ENCODE data around the gene THAP5. TPM values are rescaled to one million over a fixed set of nuclear protein-coding genes. Genes with fewer than 3 reads are reported as not detected.

THAP5 gene
- total RNA-seq, 1 experiment from 2014 or later = 11.8 TPM

GRCh38 chr7:108589199-108589598, 19.7 kb upstream of the THAP5 start:
- H3K9me3 ChIP-seq (ENCODE audit: low read length) = no peaks in the 10 kb centered on the region
- intact Hi-C loops (cut with micrococcal nuclease) = no loop called here
- H3K9ac ChIP-seq (ENCODE audit: low read length) = no peak overlapping the region
- H3K4me2 ChIP-seq (ENCODE audit: low read length) = no peak overlapping the region
- no peaks in the 10 kb centered on the region for H3K36me3 ChIP-seq (ENCODE audit: low read depth, low read length)
- BruUV-seq (replicated peaks) = no TSS peak
- H3K4me1 ChIP-seq (ENCODE audit: insufficient read depth, low read length) = peaks cover 3% of the 10 kb centered on the region; the same call in 1 of the 2 replicates
- ATAC-seq = no peak
- no peaks in the 10 kb centered on the region for H3K79me2 ChIP-seq (ENCODE audit: low read length)
- no peaks in the 10 kb centered on the region for H3F3A ChIP-seq (ENCODE audit: low read length, unreplicated experiment)
- no peak overlapping the region for H3K4me3 ChIP-seq (ENCODE audit: low read length)
- no peaks in the 10 kb centered on the region for H4K20me1 ChIP-seq (ENCODE audit: low read length)
- H3K27ac ChIP-seq (ENCODE audit: low read length) = no peak overlapping the region
- TF ChIP-seq EZH2phosphoT487 (IDR thresholded peaks at IDR 0.05; ENCODE audit: borderline replicate concordance, low read length) (no peak), EZH2 (IDR thresholded peaks at IDR 0.05; ENCODE audit: low read length, unreplicated experiment) (no peak)
- TF ChIP-seq, protein P1, sequence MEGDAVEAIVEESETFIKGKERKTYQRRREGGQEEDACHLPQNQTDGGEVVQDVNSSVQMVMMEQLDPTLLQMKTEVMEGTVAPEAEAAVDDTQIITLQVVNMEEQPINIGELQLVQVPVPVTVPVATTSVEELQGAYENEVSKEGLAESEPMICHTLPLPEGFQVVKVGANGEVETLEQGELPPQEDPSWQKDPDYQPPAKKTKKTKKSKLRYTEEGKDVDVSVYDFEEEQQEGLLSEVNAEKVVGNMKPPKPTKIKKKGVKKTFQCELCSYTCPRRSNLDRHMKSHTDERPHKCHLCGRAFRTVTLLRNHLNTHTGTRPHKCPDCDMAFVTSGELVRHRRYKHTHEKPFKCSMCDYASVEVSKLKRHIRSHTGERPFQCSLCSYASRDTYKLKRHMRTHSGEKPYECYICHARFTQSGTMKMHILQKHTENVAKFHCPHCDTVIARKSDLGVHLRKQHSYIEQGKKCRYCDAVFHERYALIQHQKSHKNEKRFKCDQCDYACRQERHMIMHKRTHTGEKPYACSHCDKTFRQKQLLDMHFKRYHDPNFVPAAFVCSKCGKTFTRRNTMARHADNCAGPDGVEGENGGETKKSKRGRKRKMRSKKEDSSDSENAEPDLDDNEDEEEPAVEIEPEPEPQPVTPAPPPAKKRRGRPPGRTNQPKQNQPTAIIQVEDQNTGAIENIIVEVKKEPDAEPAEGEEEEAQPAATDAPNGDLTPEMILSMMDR (conservative IDR thresholded peaks at IDR 0.05; ENCODE audit: low read depth, low read length) = no peak
- CTCF ChIA-PET = no interaction called here
- H3K9me2 ChIP-seq (replicated peaks; ENCODE audit: low read length) = no peaks in the 10 kb centered on the region
- H2AFZ ChIP-seq (ENCODE audit: low read length) = no peak overlapping the region
- POLR2A ChIA-PET (ENCODE audit: unreplicated experiment) = no interaction called here
- no peaks in the 10 kb centered on the region for H3K27me3 ChIP-seq (ENCODE audit: low read length)
- no peak for DNase-seq

DNA sequence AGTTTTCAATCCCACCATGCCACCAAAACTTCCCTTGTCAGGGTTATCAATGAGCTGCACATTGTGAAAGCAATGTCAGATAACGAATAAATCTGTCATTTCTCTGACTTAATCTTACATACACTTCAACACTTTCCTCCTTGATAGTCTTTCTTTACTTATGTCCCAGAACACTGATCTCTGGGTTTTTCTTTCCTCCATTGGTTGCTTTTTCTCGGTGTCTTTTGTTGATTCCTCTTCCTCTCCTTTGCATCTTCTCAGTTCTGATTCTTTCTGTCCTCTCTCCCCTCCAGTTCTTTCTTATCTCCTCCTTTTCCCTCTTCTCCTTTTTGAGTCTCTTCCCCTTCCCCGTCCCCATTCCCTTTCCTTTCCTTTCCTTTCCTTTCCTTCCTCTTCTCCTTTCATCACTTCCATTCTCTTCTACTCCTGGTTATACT, 16.8 kb upstream of the THAP5 start:
- CTCF ChIA-PET = no interaction called here
- intact Hi-C loops (cut with micrococcal nuclease) = no loop called here

GRCh38 chr7:108585843-108586242, 16.3 kb upstream of the THAP5 start:
- no peak for DNase-seq
- Histone ChIP-seq H2AFZ (ENCODE audit: low read length) (no peak overlapping the region), H3K27me3 (ENCODE audit: low read length) (no peaks in the 10 kb centered on the region), H3K79me2 (ENCODE audit: low read length) (no peaks in the 10 kb centered on the region), H3K9ac (ENCODE audit: low read length) (no peak overlapping the region), H3F3A (ENCODE audit: low read length, unreplicated experiment) (no peaks in the 10 kb centered on the region), H4K20me1 (ENCODE audit: low read length) (no peaks in the 10 kb centered on the region), H3K4me3 (ENCODE audit: low read length) (no peak overlapping the region), H3K4me2 (ENCODE audit: low read length) (no peak overlapping the region), H3K9me2 (replicated peaks; ENCODE audit: low read length) (no peaks in the 10 kb centered on the region), H3K36me3 (ENCODE audit: low read depth, low read length) (no peaks in the 10 kb centered on the region), H3K9me3 (ENCODE audit: low read length) (no peaks in the 10 kb centered on the region), H3K4me1 (ENCODE audit: insufficient read depth, low read length) (peaks cover 14% of the 10 kb centered on the region; the same call in 1 of the 2 replicates), H3K27ac (ENCODE audit: low read length) (no peak overlapping the region)
- ChIA-PET CTCF (no interaction called here), POLR2A (ENCODE audit: unreplicated experiment) (no interaction called here)
- no peak for ATAC-seq
- intact Hi-C loops (cut with micrococcal nuclease) = no loop called here
- no TSS peak for BruUV-seq (replicated peaks)
- TF ChIP-seq EZH2phosphoT487 (IDR thresholded peaks at IDR 0.05; ENCODE audit: borderline replicate concordance, low read length) (no peak), EZH2 (IDR thresholded peaks at IDR 0.05; ENCODE audit: low read length, unreplicated experiment) (no peak)
- TF ChIP-seq, protein P1 (conservative IDR thresholded peaks at IDR 0.05; ENCODE audit: low read depth, low read length) = no peak

More for the DNA sequence above, 16.8 kb upstream of the THAP5 start:
- Histone ChIP-seq H3K4me3 (ENCODE audit: low read length) (no peak overlapping the region), H3K9ac (ENCODE audit: low read length) (no peak overlapping the region), H3K9me2 (replicated peaks; ENCODE audit: low read length) (no peaks in the 10 kb centered on the region), H3K4me2 (ENCODE audit: low read length) (no peak overlapping the region), H3K27ac (ENCODE audit: low read length) (no peak overlapping the region), H2AFZ (ENCODE audit: low read length) (no peak overlapping the region), H3K27me3 (ENCODE audit: low read length) (no peaks in the 10 kb centered on the region), H3K9me3 (ENCODE audit: low read length) (no peaks in the 10 kb centered on the region), H4K20me1 (ENCODE audit: low read length) (no peaks in the 10 kb centered on the region), H3F3A (ENCODE audit: low read length, unreplicated experiment) (no peaks in the 10 kb centered on the region), H3K4me1 (ENCODE audit: insufficient read depth, low read length) (peaks cover 14% of the 10 kb centered on the region; the same call in 1 of the 2 replicates), H3K36me3 (ENCODE audit: low read depth, low read length) (no peaks in the 10 kb centered on the region), H3K79me2 (ENCODE audit: low read length) (no peaks in the 10 kb centered on the region)
- DNase-seq (no peak), ATAC-seq (no peak)
- no TSS peak for BruUV-seq (replicated peaks)
- no peak for TF ChIP-seq EZH2 (IDR thresholded peaks at IDR 0.05; ENCODE audit: low read length, unreplicated experiment)
- TF ChIP-seq, protein P1 (conservative IDR thresholded peaks at IDR 0.05; ENCODE audit: low read depth, low read length) = no peak
- no peak for TF ChIP-seq EZH2phosphoT487 (IDR thresholded peaks at IDR 0.05; ENCODE audit: borderline replicate concordance, low read length)
- POLR2A ChIA-PET (ENCODE audit: unreplicated experiment) = no interaction called here
